ENCODE results near the gene IL21. TPM values are rescaled to one million over a fixed set of nuclear protein-coding genes. Genes with fewer than 3 reads are reported as not detected.

Gene IL21
- not detected in 2 replicates for total RNA-seq (2021)
- long read RNA-seq: 0 reads

GRCh38 chr4:122621016-122621507 lies at the start of gene IL21:
IL21 (minus strand) TSS chr4:122621066; CDS start chr4:122621011, 55 bp downstream.
- H3K4me1 ChIP-seq (ENCODE audit: insufficient read depth, low read length): peaks cover 4% of the 10 kb centered on the region
- H3K27ac Mint-ChIP-seq: no peak within 1 kb of the TSS

More at GRCh38 chr4:122621016-122621507, at the start of gene IL21:
- Histone ChIP-seq H3K18ac (ENCODE audit: insufficient read length, low read depth, low read length) (no peak within 1 kb of the TSS), H2BK120ac (ENCODE audit: low read depth, low read length, poor library complexity, severe bottlenecking) (no peak within 1 kb of the TSS), H2BK20ac (ENCODE audit: low read depth, low read length, poor library complexity, severe bottlenecking) (no peak within 1 kb of the TSS), H3K27me3 (ENCODE audit: insufficient read depth, low read length) (no peaks in the 10 kb centered on the region), H3K79me1 (ENCODE audit: insufficient read depth, low read depth, low read length, poor library complexity, severe bottlenecking) (no peaks in the 10 kb centered on the region), H3K9ac (ENCODE audit: extremely low read depth, insufficient read length, low read length) (no peak within 1 kb of the TSS), H3K23me2 (ENCODE audit: insufficient read length, low read depth, low read length, poor library complexity, severe bottlenecking) (no peaks in the 10 kb centered on the region), H4K20me1 (ENCODE audit: control insufficient read depth, insufficient read depth, insufficient read length) (no peaks in the 10 kb centered on the region), H3K79me2 (ENCODE audit: insufficient read depth, low read length) (no peaks in the 10 kb centered on the region), H3K56ac (ENCODE audit: insufficient read length, low read depth, low read length) (no peak within 1 kb of the TSS), H2BK12ac (ENCODE audit: insufficient read length, low read depth, low read length) (no peak within 1 kb of the TSS), H3T11ph (ENCODE audit: low read length) (no peak within 1 kb of the TSS), H3K4me2 (ENCODE audit: insufficient read depth, insufficient read length, low read length) (no peak within 1 kb of the TSS), H2BK5ac (ENCODE audit: insufficient read length, low read length) (no peak within 1 kb of the TSS), H3K27ac (ENCODE audit: insufficient read length, low read depth, low read length) (no peak within 1 kb of the TSS), H3K4ac (ENCODE audit: low read depth, low read length) (no peak within 1 kb of the TSS), H4K91ac (ENCODE audit: insufficient read length, low read depth, low read length) (no peak within 1 kb of the TSS), H3K14ac (ENCODE audit: insufficient read depth, low read length) (no peak within 1 kb of the TSS), H3K23ac (ENCODE audit: insufficient read length, low read depth, low read length) (no peak within 1 kb of the TSS), H2AK5ac (ENCODE audit: insufficient read length, low read length) (no peak within 1 kb of the TSS), H4K8ac (replicated peaks; ENCODE audit: insufficient read length, low read depth, low read length) (no peak within 1 kb of the TSS), H2AFZ (ENCODE audit: low read length) (no peak within 1 kb of the TSS), H2BK15ac (ENCODE audit: low read depth, low read length) (no peak within 1 kb of the TSS), H3K9me3 (ENCODE audit: control insufficient read depth, low read depth, low read length) (no peaks in the 10 kb centered on the region), H4K5ac (ENCODE audit: insufficient read length, low read depth, low read length) (no peak within 1 kb of the TSS)
- Mint-ChIP-seq H3K9me3 (no peaks in the 10 kb centered on the region), H3K36me3 (ENCODE audit: insufficient read depth in 1 of 3, low read depth in 3 of 3) (no peaks in the 10 kb centered on the region), H3K27me3 (ENCODE audit: low read depth) (no peaks in the 10 kb centered on the region), H3K4me3 (no peak within 1 kb of the TSS), H3K4me1 (peaks cover 13 to 21% of the 10 kb centered on the region in 2 experiments)
- TF ChIP-seq CTCF (conservative IDR thresholded peaks at IDR 0.05): no peak
- WGBS (ENCODE audit: extremely low coverage, insufficient read length, low lambda C conversion rate): no CpG with 5 or more reads among the region's 4 CpGs
- no peak for DNase-seq

All from H9 (cell line).